Smooth muscle cell of the coronary artery (primary cell): ENCODE data around the gene LPIN3. TPM values are rescaled to one million over a fixed set of nuclear protein-coding genes. Genes with fewer than 3 reads are reported as not detected.

Experiments used
- total RNA-seq: library from RNA; depleted of rRNA; stranded (reverse); fragments of >200 nt; gene quantifications from 2 replicates; pipeline ENCODE4 v1.2.3, GENCODE V29; 2014; ENCODE audit warnings: low replicate concordance

The LPIN3 gene, protein sequence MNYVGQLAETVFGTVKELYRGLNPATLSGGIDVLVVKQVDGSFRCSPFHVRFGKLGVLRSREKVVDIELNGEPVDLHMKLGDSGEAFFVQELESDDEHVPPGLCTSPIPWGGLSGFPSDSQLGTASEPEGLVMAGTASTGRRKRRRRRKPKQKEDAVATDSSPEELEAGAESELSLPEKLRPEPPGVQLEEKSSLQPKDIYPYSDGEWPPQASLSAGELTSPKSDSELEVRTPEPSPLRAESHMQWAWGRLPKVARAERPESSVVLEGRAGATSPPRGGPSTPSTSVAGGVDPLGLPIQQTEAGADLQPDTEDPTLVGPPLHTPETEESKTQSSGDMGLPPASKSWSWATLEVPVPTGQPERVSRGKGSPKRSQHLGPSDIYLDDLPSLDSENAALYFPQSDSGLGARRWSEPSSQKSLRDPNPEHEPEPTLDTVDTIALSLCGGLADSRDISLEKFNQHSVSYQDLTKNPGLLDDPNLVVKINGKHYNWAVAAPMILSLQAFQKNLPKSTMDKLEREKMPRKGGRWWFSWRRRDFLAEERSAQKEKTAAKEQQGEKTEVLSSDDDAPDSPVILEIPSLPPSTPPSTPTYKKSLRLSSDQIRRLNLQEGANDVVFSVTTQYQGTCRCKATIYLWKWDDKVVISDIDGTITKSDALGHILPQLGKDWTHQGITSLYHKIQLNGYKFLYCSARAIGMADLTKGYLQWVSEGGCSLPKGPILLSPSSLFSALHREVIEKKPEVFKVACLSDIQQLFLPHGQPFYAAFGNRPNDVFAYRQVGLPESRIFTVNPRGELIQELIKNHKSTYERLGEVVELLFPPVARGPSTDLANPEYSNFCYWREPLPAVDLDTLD
- total RNA-seq, result 4.0 and 5.4 TPM in 2 replicates

GRCh38 chr20:41340327-41341055 is at the start of gene LPIN3:
Gene LPIN3, plus strand, starts transcription at chr20:41340821. Its CDS starts 4,983 bp downstream, at chr20:41345804.

GRCh38 chr20:41317546-41318270 is 22.9 kb upstream of the LPIN3 start, which contains the start of gene ZHX3:
Gene ZHX3, minus strand, starts transcription at chr20:41317731. Its CDS starts 112,815 bp downstream, at chr20:41204916.

GRCh38 chr20:41366546-41367392 is 26.1 kb downstream of the LPIN3 start, which contains the start of gene EMILIN3:
Gene EMILIN3, minus strand, starts transcription at chr20:41366818. Its CDS starts 184 bp downstream, at chr20:41366634.

Other genes with a start within 250 kb of the LPIN3 start
- 97.4 and 101 TPM in 2 replicates for gene PLCG1, start 203.3 kb upstream of the LPIN3 start, total RNA-seq
- gene ZHX3, start 23.1 kb upstream of the LPIN3 start, total RNA-seq, result 9.2 and 10.3 TPM in 2 replicates
- gene EMILIN3, start 26.0 kb downstream of the LPIN3 start, total RNA-seq, result under 0.01 TPM in 1 of 2 replicates, not detected in the other